Mammary epithelial cell (primary cell): Measurements from ENCODE around the gene SMCHD1.

Experiments used
- CTCF ChIP-seq, 2 donors: IDR thresholded peaks in 1 of 2; conservative IDR thresholded peaks in 1 of 2; 2 replicates each; pipeline ENCODE4 v1.5.1; 2011 to 2012; ENCODE audit warnings: inconsistent platforms in 2 of 2, low read length in 2 of 2, mild to moderate bottlenecking in 2 of 2, control low read depth in 1 of 2, low read depth in 1 of 2; ENCODE audit not compliant: insufficient read depth in 1 of 2; ENCODE audit errors: extremely low read depth in 1 of 2
- EZH2 ChIP-seq: IDR thresholded peaks from 2 replicates; pipeline ENCODE4 v1.6.1; 2012; ENCODE audit warnings: low read length, inconsistent platforms, borderline replicate concordance

GRCh38 chr18:2609604-2610003, 45.9 kb upstream of the SMCHD1 start:
- TF ChIP-seq CTCF (conservative IDR thresholded peaks at IDR 0.05 in 1 of 2, IDR thresholded peaks at IDR 0.05 in 1 of 2; ENCODE audit: extremely low read depth in 1 of 2, insufficient read depth in 1 of 2, low read depth in 1 of 2, low read length in 2 of 2) (no peak), EZH2 (no peak)
